B cell (primary cell): ENCODE measurements around the gene VWA1. TPM values are rescaled to one million over a fixed set of nuclear protein-coding genes. Genes with fewer than 3 reads are reported as not detected.
"Not testable (repeated sequence)": the region's sequence is repeated elsewhere in the genome, so short reads cannot be mapped to it uniquely, and the experiment has no call there.

Experiments used
- ATAC-seq: fragments of 200-7000 bp; cut with Tn5 transposase; one replicate; pipeline ENCODE4 v1.10.0; 2021; ENCODE audit warnings: low read depth, mild to moderate bottlenecking, moderate number of reproducible peaks, moderate library complexity
- CTCF ChIA-PET: fragments of 350-600 bp; sonication (Branson Sonifier 250); formaldehyde crosslinking; loops from one replicate; lab custom pipeline; 2021; ENCODE audit warnings: antibody characterized with exemption, inconsistent platforms; lab: Charles Lee
- POLR2A ChIA-PET: fragments of 350-600 bp; sonication (Branson Sonifier 250); formaldehyde crosslinking; loops from one replicate; lab custom pipeline; 2021; ENCODE audit warnings: antibody characterized with exemption; lab: Charles Lee
- DNase-seq: peaks from one replicate; pipeline ENCODE4 v3.0.0; 2013
- H2AFZ ChIP-seq: 2 replicates; pipeline ENCODE4 v1.6.1; 2012; ENCODE audit warnings: mild to moderate bottlenecking, low read depth, low read length; ENCODE audit not compliant: insufficient read depth, poor library complexity, severe bottlenecking
- H3K27ac ChIP-seq, 2 donors: 1 replicate in 1 of 2; 2 replicates in 1 of 2; pipeline ENCODE4 v1.5.1; 2012 to 2013; ENCODE audit warnings: low read length in 2 of 2, mild to moderate bottlenecking in 2 of 2, moderate library complexity in 1 of 2
- H3K27me3 ChIP-seq, 4 experiments: fragments of 200-600 bp in 1 of 4; sonication (generic) in 1 of 4; replicated peaks in 1 of 4; 1 replicate in 2 of 4; 2 replicates in 2 of 4; pipeline versions ENCODE4 v1.6.1 to v1.7.0; 2013 to 2016; ENCODE audit warnings: low read length in 3 of 4, mild to moderate bottlenecking in 2 of 4, mixed read lengths in 1 of 4, moderate library complexity in 1 of 4; ENCODE audit not compliant: insufficient read depth in 4 of 4, control insufficient read depth in 3 of 4; ENCODE audit errors: control extremely low read depth in 1 of 4
- H3K36me3 ChIP-seq, 2 experiments: replicated peaks in 1 of 2; 1 replicate in 1 of 2; 2 replicates in 1 of 2; pipeline versions ENCODE4 v1.6.1 to v1.7.1; 2013; ENCODE audit warnings: low read length in 1 of 2; ENCODE audit not compliant: insufficient read depth in 2 of 2, control insufficient read depth in 1 of 2; ENCODE audit errors: control extremely low read depth in 1 of 2, extremely low read depth in 1 of 2
- H3K4me1 ChIP-seq, 2 donors: fragments of 200-600 bp in 1 of 2; sonication (generic) in 1 of 2; 1 replicate in 1 of 2; 2 replicates in 1 of 2; pipeline versions ENCODE4 v1.5.1 to v1.6.1; 2013 to 2017; ENCODE audit warnings: low read length in 2 of 2; ENCODE audit not compliant: control insufficient read depth in 2 of 2, insufficient read depth in 2 of 2
- H3K4me2 ChIP-seq: replicated peaks from 2 replicates; pipeline ENCODE3; 2012; ENCODE audit warnings: mild to moderate bottlenecking, low read depth, low read length; ENCODE audit not compliant: poor library complexity, severe bottlenecking
- H3K4me3 ChIP-seq, 5 experiments: fragments of 200-600 bp in 1 of 5; sonication (generic) in 1 of 5; 1 replicate in 3 of 5; 2 replicates in 2 of 5; pipeline versions ENCODE4 v1.5.1 to v1.7.0; 2011 to 2016; ENCODE audit warnings: low read length in 4 of 5, mild to moderate bottlenecking in 4 of 5, low read depth in 2 of 5, control low read depth in 1 of 5, moderate library complexity in 1 of 5; ENCODE audit not compliant: insufficient read depth in 1 of 5; ENCODE audit errors: control extremely low read depth in 1 of 5, extremely low read depth in 1 of 5
- H3K79me2 ChIP-seq: fragments of 200-600 bp; sonication (generic); one replicate; pipeline ENCODE4 v1.6.0; 2016; ENCODE audit warnings: low read length; ENCODE audit not compliant: control insufficient read depth, insufficient read depth
- H3K9ac ChIP-seq: fragments of 200-600 bp; sonication (generic); 2 replicates; pipeline ENCODE4 v1.6.1; 2017; ENCODE audit warnings: mild to moderate bottlenecking, low read length, moderate library complexity
- H3K9me3 ChIP-seq, 3 donors: one replicate each; pipeline versions ENCODE4 v1.6.1 to v1.7.1; 2013; ENCODE audit warnings: low read length in 2 of 3; ENCODE audit not compliant: control insufficient read depth in 2 of 3, insufficient read depth in 1 of 3; ENCODE audit errors: control extremely low read depth in 1 of 3
- H4K20me1 ChIP-seq: 2 replicates; pipeline ENCODE4 v1.6.0; 2012; ENCODE audit warnings: mild to moderate bottlenecking, low read length; ENCODE audit not compliant: insufficient read depth, control insufficient read depth, poor library complexity, severe bottlenecking
- H3K27ac Mint-ChIP-seq: one replicate; pipeline ENCODE4 v1.8.0; 2021; ENCODE audit warnings: mixed read lengths
- H3K27me3 Mint-ChIP-seq: one replicate; pipeline ENCODE4 v1.8.0; 2021; ENCODE audit warnings: mixed read lengths
- H3K4me1 Mint-ChIP-seq: one replicate; pipeline ENCODE4 v1.8.0; 2021; ENCODE audit warnings: mixed read lengths
- H3K4me3 Mint-ChIP-seq: one replicate; pipeline ENCODE4 v1.8.0; 2021; ENCODE audit warnings: mixed read lengths
- H3K9me3 Mint-ChIP-seq: one replicate; pipeline ENCODE4 v1.8.0; 2022; ENCODE audit warnings: mixed read lengths; ENCODE audit not compliant: insufficient read depth
- CTCF ChIP-seq: fragments of 200-600 bp; IDR thresholded peaks from one replicate; pipeline ENCODE4 v1.8.0; 2022; ENCODE audit warnings: antibody characterized with exemption, mild to moderate bottlenecking
- EZH2 ChIP-seq: IDR thresholded peaks from 2 replicates; pipeline ENCODE4 v1.6.1; 2012; ENCODE audit warnings: borderline replicate concordance, low read depth, mild to moderate bottlenecking, moderate library complexity, low read length; ENCODE audit not compliant: insufficient read depth, poor library complexity, severe bottlenecking
- WGBS: methylation state at CpG from one replicate; pipeline ENCODE4 v1.1.5; 2013; ENCODE audit warnings: missing lambda C conversion rate; ENCODE audit not compliant: insufficient coverage; 5-methylcytosine and 5-hydroxymethylcytosine counted together
- intact Hi-C: fragments of 100-400 bp; cut with micrococcal nuclease; formaldehyde crosslinking; loops from one replicate; pipeline ENCODE4 v1.10.0; 2022
- polyA plus RNA-seq: library from polyadenylated mRNA; depleted of rRNA; stranded (reverse); fragments of >200 nt; gene quantifications from 2 replicates; pipeline ENCODE4 v1.2.3, GENCODE V29; 2012
- total RNA-seq, 2 donors: library from RNA; stranded (reverse); fragments of 120-200 nt in 1 of 2; gene quantifications; 1 replicate in 1 of 2; 2 replicates in 1 of 2; pipeline versions ENCODE4 v1.2.3 to v1.2.4, GENCODE V29; 2013 to 2022

Gene VWA1
- total and polyA plus RNA-seq, 2 donors (not counting 1 experiment from before 2014, with no cell fraction given), result 0.09 TPM; not detected in 1

GRCh38 chr1:1468196-1468985, 32.9 kb downstream of the VWA1 start:
- H3K4me3 Mint-ChIP-seq, CTCF ChIA-PET, H4K20me1 ChIP-seq, ATAC-seq, H3K79me2 ChIP-seq, H3K4me3 ChIP-seq, intact Hi-C loops, H3K27me3 ChIP-seq, H3K4me2 ChIP-seq, H3K9me3 ChIP-seq, H3K27me3 Mint-ChIP-seq, H3K27ac ChIP-seq, H3K36me3 ChIP-seq, H3K27ac Mint-ChIP-seq, H3K9ac ChIP-seq, H3K9me3 Mint-ChIP-seq, POLR2A ChIA-PET, H2AFZ ChIP-seq, DNase-seq: not testable (repeated sequence)
- H3K4me1 Mint-ChIP-seq, result peaks cover 22% of the 10 kb centered on the region
- 72% methylated on average over 11 of the region's 44 CpGs for WGBS
- H3K4me1 ChIP-seq, result peaks cover 13% of the 10 kb centered on the region in 2 donors

DNA sequence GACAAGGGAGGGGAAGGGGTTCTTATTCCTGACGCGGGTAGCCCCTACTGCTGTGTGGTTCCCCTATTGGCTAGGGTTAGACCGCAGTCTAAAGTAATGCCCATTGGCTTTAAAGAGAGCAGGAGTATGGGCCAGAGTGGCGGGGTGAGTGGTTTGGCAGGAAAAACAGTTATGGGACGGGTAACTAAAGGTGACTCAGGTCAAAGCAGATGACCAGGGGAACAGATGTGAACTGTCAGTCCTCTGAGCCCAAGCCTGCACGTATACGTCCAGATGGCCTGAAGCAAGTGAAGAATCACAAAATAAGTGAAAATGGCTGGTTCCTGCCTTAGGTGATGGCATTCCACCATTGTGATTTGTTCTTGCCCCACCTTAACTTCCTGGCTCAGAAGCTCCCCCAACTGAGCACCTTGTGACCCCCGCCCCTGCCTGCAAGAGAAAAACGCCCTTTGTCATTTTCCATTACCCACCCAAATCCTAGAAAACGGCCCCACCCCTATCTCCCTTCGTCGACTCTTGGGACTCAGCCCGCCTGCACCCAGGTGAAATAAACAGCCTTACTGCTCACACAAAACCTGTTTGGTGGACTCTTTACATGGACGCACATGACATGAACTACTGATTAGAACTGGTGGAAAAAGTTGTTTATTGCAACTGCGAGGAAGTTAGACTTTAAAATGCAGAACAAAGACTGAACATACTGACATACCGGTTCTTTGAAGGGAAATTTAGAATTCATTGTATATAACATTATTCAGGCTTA, 35.3 kb downstream of the VWA1 start:
- Mint-ChIP-seq H3K4me1 (peaks cover 23% of the 10 kb centered on the region), H3K27me3 (no peaks in the 10 kb centered on the region), H3K4me3 (peak overlapping the region; percentile 87), H3K27ac (peak overlapping the region; percentile 84), H3K9me3 (no peaks in the 10 kb centered on the region)
- Histone ChIP-seq H4K20me1 (peaks cover 11% of the 10 kb centered on the region), H3K27ac (peak overlapping the region; percentile 63 to 73), H3K4me3 (peak overlapping the region; percentile 74 to 89 (median 84)), H3K9me3 (no peaks in the 10 kb centered on the region), H3K36me3 (no peaks in the 10 kb centered on the region), H3K4me1 (peaks cover 13% of the 10 kb centered on the region in 2 donors), H3K4me2 (peak overlapping the region; percentile 76), H2AFZ (peak overlapping the region; percentile 76), H3K27me3 (no peaks in the 10 kb centered on the region), H3K79me2 (peaks cover 22% of the 10 kb centered on the region), H3K9ac (peak overlapping the region; percentile 66)
- ATAC-seq, result peak; percentile 6
- ChIA-PET POLR2A (no interaction called here), CTCF (no interaction called here)
- DNase-seq, result no peak
- WGBS, result 39% methylated on average over 13 of the region's 16 CpGs
- no peak for TF ChIP-seq CTCF
- TF ChIP-seq EZH2, result no peak
- intact Hi-C loops, result loop anchor here (1.0 to 2.0 kb wide), 5 partner anchors 34 to 103 kb away; partner anchors contain the start of genes MRPL20 and SSU72
